DND-41 (cell line): ENCODE results near the gene SYT3.

ENCODE experiments used
- CTCF ChIP-seq: IDR thresholded peaks from 2 replicates; pipeline ENCODE4 v1.5.1; 2012; ENCODE audit warnings: borderline replicate concordance, low read length, moderate library complexity, mild to moderate bottlenecking; ENCODE audit not compliant: poor library complexity, severe bottlenecking; ENCODE audit errors: extremely low read depth
- EZH2 ChIP-seq: IDR thresholded peaks from 3 replicates; pipeline ENCODE4 v1.6.1; 2012; ENCODE audit warnings: borderline replicate concordance, low read depth, mild to moderate bottlenecking, moderate library complexity, low read length, inconsistent platforms; ENCODE audit not compliant: severe bottlenecking

DNA sequence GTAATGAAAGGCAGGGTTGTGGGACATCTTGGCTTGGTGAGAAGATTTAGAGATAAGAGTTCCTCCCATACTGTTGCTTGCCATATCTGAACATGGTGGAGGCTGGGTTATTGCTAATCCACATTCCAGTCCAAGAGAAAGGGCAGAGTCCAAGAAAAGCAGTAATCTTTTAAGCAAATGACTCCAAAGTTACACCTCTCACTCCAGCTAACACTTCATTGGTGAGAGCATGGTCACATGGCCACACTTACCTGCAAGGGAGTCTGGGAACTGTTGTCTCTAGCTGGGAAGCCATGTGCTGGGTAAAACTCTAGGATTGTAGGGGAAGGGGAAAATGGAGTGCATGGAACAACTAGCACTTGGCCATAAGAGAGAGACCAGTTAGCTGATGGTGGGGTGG is 15.2 kb upstream of the SYT3 start:
- no peak for TF ChIP-seq CTCF
- no peak for TF ChIP-seq EZH2
